Astrocyte (in vitro differentiated cells and primary cell): ENCODE measurements around the gene CNKSR3.

ENCODE experiments used
- EZH2 ChIP-seq: IDR thresholded peaks from 2 replicates; pipeline ENCODE4 v1.6.1; 2012; ENCODE audit warnings: mild to moderate bottlenecking, low read length, inconsistent platforms; ENCODE audit not compliant: insufficient read depth
- TF ChIP-seq, protein P1 (sequence below): IDR thresholded peaks from 2 replicates; pipeline ENCODE4 v1.5.1; 2011; ENCODE audit warnings: low read depth, mild to moderate bottlenecking, inconsistent platforms, low read length, moderate library complexity; ENCODE audit not compliant: insufficient read depth

DNA sequence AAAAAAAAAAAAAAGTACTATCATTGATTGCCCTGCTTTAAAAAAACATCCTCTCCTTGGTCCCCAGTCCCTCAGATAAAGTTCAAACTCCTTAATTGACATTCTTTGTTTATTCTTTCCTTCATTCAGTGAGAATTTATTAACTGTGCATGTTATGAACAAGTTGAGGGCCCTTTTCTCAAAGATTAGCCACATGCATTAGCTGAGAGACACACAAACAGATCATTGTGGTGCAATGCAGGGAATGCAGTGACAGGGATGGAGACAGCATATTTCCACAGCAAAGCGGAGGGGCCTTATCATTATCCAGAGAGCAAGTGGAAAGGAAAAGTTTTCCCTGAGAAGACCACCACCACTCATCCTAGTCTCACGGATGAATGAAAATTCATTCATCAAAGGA is 132.0 kb downstream of the CNKSR3 start:
- TF ChIP-seq, protein P1, sequence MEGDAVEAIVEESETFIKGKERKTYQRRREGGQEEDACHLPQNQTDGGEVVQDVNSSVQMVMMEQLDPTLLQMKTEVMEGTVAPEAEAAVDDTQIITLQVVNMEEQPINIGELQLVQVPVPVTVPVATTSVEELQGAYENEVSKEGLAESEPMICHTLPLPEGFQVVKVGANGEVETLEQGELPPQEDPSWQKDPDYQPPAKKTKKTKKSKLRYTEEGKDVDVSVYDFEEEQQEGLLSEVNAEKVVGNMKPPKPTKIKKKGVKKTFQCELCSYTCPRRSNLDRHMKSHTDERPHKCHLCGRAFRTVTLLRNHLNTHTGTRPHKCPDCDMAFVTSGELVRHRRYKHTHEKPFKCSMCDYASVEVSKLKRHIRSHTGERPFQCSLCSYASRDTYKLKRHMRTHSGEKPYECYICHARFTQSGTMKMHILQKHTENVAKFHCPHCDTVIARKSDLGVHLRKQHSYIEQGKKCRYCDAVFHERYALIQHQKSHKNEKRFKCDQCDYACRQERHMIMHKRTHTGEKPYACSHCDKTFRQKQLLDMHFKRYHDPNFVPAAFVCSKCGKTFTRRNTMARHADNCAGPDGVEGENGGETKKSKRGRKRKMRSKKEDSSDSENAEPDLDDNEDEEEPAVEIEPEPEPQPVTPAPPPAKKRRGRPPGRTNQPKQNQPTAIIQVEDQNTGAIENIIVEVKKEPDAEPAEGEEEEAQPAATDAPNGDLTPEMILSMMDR: no peak
- no peak for TF ChIP-seq EZH2
